ENCODE results near the gene FMNL2.
"Not testable (repeated sequence)": the region's sequence is repeated elsewhere in the genome, so short reads cannot be mapped to it uniquely, and the experiment has no call there.

The FMNL2 gene

DNA sequence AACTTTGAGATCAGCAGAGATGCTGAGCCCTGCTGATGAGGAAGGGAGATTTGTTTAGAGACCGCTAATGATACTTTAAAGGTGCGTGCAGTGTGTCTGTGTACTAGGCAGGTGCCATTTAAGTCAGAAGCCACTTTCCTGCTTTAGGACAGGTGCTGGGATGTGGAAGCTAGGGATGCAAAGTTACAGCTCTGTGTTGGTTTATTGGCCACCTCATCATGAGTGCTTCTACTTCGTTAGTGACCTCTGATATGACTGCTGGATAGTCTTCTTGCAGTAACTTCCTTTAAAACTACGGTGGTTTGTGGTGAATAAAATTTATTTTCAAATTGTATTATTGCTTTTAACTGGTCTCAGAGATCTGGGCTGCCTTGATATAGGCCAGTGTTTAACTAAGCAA is 44.1 kb downstream of the FMNL2 start:
- DNase-seq: no peak

DNA sequence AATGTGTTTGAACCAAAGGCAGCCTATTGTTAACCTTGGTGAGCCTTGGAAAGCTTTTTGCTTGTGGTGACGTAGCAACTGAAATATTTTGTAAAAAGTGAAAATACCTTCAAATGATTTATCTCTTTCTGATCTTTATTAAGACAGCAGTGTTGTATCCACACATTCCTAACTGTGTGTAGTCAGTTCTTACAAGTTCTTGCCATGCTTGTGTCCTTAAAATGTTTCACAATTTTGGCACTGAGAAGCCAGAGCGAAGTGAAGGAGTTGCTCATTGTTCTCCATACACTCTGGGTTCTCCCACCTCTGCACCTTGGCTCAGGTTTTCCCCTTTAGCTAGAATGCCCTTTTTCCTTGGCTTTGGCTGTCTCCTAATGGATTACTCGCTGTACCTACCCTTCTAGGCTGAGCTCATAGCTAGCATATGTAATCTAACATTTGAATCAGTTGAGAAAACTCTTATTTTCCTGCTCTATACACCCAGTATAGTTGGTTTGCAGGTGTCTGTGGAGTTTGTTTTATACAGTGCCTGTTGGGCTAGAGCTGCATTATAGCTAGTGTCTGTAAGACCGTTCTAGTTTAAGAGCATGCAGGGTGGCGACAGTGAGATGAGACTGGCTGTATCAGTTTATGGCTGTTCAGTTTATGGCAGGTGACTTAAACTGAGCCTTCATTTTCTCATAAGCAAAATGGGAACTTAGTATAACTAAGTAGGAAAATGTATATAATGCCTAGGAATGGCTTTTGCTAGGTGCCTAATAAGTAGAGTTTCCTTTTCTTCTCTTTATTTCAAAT is 45.5 kb downstream of the FMNL2 start:
- DNase-seq: no peak

DNA sequence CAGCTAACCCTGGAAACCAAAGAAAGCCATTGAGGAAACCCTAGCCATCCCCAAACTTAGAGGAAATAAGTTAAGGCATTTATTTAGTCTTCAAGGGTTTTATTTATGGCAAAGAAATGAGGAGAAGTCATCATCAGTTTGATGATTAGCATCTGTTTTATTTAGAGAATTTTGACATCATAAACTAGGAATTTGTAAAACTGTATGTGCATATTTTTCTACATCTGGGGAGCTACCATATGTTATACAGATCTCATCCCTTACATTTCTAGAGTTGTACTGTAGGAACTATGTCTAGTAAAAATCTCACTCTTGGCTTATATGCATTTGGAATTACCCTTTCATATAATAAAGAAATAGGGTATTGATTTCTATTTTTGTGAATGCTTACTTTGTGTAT is 48.7 kb downstream of the FMNL2 start:
- DNase-seq: no peak

DNA sequence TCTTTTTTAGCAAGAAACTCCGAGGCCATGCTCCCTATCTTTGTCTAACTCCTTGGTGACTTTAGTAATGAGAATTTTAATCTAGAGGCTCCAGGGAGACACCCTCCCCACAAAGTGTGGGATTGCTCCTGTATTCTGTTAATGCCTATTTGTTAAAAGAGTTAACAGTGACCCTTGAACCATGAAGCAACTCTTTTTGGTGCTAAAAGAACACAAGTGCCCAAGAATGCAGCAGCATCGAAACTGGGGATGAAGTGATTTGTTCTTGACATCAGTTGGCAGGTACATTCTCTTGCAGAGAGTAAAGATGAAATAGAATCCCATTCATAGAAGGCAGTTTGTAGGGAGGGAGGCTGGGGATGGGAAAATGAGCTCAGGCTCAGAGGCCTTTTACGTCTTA is 50.0 kb downstream of the FMNL2 start:
- no peak for DNase-seq

- DNase-seq: no peak
Measured at GRCh38 chr2:152385650-152386049, 50.7 kb downstream of the FMNL2 start.

DNA sequence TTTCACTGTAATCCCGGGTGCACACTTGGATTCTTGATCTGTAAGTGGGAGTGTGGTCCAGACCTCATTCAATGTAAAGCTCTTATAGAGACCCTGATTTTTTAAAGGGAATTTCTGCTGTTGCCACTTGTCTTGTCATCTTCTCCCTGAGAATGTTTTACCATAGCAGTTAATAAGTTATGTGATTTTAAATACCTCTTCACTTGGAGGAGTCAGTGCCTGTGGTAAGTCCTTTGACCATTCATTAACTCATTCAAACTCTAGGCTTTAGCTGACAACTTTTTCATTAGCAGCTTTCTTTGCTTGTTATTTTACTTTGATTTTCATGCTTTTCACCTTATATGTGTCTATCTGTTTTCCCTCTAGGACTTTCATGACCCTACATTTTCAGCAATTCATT is 51.3 kb downstream of the FMNL2 start:
- DNase-seq: no peak

GRCh38 chr2:152387041-152387440 is 52.1 kb downstream of the FMNL2 start:
- DNase-seq: no peak

DNA sequence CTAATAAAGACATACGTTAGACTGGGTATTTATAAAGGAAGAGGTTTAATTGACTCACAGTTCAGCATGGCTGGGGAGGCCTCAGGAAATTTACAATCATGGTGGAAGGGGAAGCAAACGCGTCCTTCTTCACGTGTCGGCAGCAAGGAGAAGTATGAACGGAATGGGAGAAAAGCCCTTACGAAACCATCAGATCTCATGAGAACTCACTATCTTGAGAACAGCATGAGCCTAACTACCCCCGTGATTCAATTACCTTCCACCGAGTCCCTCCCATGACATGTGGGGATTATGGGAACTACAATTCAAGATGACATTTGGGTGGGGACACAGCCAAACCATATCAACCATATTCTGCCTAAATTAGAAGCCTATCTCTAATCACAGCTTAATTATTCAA is 53.3 kb downstream of the FMNL2 start:
- not testable (repeated sequence) for DNase-seq

DNA sequence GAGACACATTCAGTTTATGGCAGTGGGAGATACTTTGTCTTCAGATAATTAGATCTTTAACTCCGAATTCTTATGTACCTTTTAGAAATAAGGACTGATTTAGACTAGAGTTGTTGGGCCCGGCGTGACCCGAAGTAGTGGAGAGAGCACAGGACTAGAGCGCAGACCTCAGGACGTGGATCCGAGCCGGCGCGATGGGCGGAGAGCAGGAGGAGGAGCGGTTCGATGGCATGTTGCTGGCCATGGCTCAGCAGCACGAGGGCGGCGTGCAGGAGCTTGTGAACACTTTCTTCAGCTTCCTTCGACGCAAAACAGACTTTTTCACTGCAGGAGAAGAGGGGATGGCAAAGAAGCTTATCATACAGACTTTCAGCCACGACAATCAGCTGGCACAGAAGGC is 54.5 kb downstream of the FMNL2 start:
- no peak for DNase-seq

- no peak for DNase-seq
Measured at GRCh38 chr2:152390837-152391236, 55.9 kb downstream of the FMNL2 start.

GRCh38 chr2:152391318-152391717 is 56.3 kb downstream of the FMNL2 start:
- DNase-seq: no peak

GRCh38 chr2:152393377-152393776 is 58.4 kb downstream of the FMNL2 start:
- no peak for DNase-seq

GRCh38 chr2:152394326-152394725 is 59.4 kb downstream of the FMNL2 start:
- DNase-seq: no peak

- no peak for DNase-seq
Measured at GRCh38 chr2:152395103-152395502, 60.1 kb downstream of the FMNL2 start.

DNA sequence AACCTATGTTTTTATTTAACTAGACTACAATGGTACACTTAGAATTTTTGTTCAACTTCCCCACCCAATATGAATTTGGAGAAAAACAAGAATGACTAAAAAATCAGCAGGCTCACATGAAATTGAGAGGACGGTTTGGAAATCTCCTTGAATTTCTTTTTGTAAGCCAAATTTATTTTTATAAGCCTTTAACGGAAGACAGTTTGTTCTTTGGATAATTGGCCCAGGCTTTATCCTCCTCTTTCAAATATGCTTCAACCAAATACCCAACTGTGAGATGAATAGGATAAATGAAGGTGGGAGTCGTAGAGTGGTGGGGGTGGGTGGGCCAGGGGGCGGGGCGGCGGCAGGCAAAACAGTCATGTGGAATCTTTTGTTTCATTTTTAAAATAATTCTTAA is 60.6 kb downstream of the FMNL2 start:
- no peak for DNase-seq

GRCh38 chr2:152396051-152396511 is 61.1 kb downstream of the FMNL2 start:
- no peak for DNase-seq

DNA sequence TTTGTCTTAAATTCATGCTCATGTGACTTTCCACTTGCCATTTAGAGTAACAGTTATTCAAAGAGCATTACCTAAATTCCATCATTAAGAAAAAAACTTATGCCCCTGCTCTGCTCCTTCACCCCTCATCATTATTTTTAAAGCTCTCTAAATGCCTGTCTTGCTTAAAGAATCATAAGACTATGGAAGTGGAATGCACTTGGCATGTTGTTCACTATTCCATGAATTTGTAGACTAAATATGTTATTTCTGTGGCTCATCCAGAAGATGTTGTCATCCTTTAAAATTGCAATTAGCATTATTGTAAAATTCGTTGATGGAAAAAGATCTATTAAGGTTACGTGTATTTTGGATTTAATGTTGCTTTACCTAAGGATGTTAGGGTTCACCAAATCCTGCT is 61.8 kb downstream of the FMNL2 start:
- no peak for DNase-seq

- DNase-seq: no peak
Measured at GRCh38 chr2:152399003-152399402, 64.0 kb downstream of the FMNL2 start.

- DNase-seq: no peak
Measured at GRCh38 chr2:152400607-152401214, 65.7 kb downstream of the FMNL2 start.

DNA sequence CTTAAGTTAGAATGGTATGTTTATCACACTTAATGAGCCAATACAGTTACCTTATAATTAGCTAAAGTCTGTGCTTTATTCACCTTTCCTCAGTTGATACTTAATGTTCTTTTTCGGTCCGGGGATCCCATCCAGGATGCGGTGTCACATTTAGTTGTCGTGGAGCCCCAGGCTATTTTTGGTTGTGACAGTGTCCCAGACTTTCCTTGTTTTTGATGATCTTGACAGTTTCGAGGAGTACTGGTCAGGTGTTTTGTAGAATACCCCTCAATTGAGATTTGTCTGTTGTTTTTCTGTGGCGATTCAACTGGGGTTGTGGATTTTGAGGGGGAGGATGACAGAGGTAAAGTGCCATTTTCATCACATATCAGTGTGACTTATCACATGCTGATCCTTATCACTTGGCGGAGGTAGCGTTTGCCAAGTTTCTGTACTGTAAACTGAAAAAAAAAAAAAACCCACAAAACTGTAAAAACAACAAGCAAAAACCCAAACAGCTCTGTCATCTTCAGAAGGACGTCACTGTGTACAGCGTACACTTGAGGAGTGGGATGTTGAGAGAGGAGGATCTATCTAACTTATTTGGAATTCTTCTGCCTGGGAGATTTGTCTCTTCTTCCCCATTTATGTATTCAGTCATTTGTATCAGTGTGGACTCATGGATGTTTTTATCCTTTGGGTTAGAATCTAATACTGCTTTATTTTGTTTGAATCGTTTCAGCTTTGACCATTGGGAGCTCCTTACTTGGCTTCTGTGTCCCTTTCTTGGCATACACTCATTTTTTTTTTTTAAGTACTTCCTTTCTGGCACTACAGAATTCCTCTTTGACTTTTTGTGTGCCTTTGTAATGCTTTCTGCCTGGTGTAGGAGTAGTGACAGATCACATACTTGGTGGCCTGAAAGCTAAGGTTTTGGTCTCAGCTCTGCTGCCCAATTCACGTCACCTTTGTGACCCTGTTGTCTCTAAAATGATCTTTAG is 68.1 kb downstream of the FMNL2 start:
- no peak for DNase-seq

GRCh38 chr2:152405206-152406118 is 70.5 kb downstream of the FMNL2 start:
- DNase-seq: no peak

GRCh38 chr2:152406119-152406835 is 71.3 kb downstream of the FMNL2 start:
- no peak for DNase-seq
